IMR-90 (cell line): Measurements from ENCODE around the gene CUBN.

Source experiments
- BHLHE40 ChIP-seq: fragments of 150-350 bp; IDR thresholded peaks from 2 replicates; pipeline ENCODE4 v1.6.1; 2016; ENCODE audit warnings: mild to moderate bottlenecking, low read depth, low read length
- CEBPB ChIP-seq: IDR thresholded peaks from 2 replicates; pipeline ENCODE4 v1.6.1; 2012; ENCODE audit warnings: low read depth, low read length, improper control_type of control experiment
- ELK1 ChIP-seq: fragments of 150-350 bp; IDR thresholded peaks from 2 replicates; pipeline ENCODE4 v1.6.1; 2016; ENCODE audit warnings: low read depth, mild to moderate bottlenecking, low read length, moderate library complexity, borderline replicate concordance
- FOS ChIP-seq: fragments of 150-350 bp; IDR thresholded peaks from 2 replicates; pipeline ENCODE4 v1.6.1; 2016; ENCODE audit warnings: low read depth, low read length
- MAZ ChIP-seq: IDR thresholded peaks from 2 replicates; pipeline ENCODE4 v1.6.1; 2012; ENCODE audit warnings: low read depth, mild to moderate bottlenecking, low read length, improper control_type of control experiment, moderate library complexity, borderline replicate concordance
- MXI1 ChIP-seq: IDR thresholded peaks from 2 replicates; pipeline ENCODE4 v1.6.1; 2012; ENCODE audit warnings: low read depth, mild to moderate bottlenecking, low read length, moderate library complexity, borderline replicate concordance
- POLR2A ChIP-seq: IDR thresholded peaks from 2 replicates; pipeline ENCODE4 v1.6.1; 2012; ENCODE audit warnings: mild to moderate bottlenecking, low read depth, low read length
- RAD21 ChIP-seq: IDR thresholded peaks from 2 replicates; pipeline ENCODE4 v1.6.1; 2012; ENCODE audit warnings: low read length, improper control_type of control experiment
- RFX5 ChIP-seq: IDR thresholded peaks from 2 replicates; pipeline ENCODE4 v1.8.0; 2012; ENCODE audit warnings: low read depth, mild to moderate bottlenecking, low read length, moderate library complexity
- SMC3 ChIP-seq: fragments of 150-350 bp; IDR thresholded peaks from 2 replicates; pipeline ENCODE4 v1.6.1; 2016; ENCODE audit warnings: low read depth, mild to moderate bottlenecking, antibody characterized with exemption, low read length, moderate library complexity
- TF ChIP-seq, protein P1 (sequence below): conservative IDR thresholded peaks from 2 replicates; pipeline ENCODE4 v1.5.1; 2012; ENCODE audit warnings: mild to moderate bottlenecking, low read depth, low read length, improper control_type of control experiment
- TF ChIP-seq, protein P2 (sequence below): fragments of 150-350 bp; IDR thresholded peaks from 2 replicates; pipeline ENCODE4 v1.6.1; 2017; ENCODE audit warnings: mild to moderate bottlenecking, antibody characterized with exemption, low read length, low read depth

DNA sequence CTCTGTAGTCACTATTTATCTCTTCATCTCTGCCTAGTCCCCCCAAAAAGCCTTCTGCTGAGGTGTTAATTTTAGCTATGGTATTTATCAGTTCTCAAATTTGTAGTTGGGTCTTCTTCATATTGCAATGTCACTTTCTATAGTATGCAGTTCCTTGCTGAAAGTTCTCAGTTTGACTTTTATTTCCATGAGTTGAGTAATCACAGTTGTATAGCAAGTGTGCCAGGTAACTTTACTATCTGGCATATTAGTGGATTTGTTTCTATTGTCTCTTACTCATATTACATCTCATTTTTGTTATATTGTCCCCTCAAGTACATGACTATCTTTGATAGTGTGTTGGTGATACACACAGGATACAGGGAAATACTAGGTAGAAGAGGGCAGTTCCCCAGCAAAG, 152.8 kb downstream of the CUBN start:
- TF ChIP-seq, protein P1, sequence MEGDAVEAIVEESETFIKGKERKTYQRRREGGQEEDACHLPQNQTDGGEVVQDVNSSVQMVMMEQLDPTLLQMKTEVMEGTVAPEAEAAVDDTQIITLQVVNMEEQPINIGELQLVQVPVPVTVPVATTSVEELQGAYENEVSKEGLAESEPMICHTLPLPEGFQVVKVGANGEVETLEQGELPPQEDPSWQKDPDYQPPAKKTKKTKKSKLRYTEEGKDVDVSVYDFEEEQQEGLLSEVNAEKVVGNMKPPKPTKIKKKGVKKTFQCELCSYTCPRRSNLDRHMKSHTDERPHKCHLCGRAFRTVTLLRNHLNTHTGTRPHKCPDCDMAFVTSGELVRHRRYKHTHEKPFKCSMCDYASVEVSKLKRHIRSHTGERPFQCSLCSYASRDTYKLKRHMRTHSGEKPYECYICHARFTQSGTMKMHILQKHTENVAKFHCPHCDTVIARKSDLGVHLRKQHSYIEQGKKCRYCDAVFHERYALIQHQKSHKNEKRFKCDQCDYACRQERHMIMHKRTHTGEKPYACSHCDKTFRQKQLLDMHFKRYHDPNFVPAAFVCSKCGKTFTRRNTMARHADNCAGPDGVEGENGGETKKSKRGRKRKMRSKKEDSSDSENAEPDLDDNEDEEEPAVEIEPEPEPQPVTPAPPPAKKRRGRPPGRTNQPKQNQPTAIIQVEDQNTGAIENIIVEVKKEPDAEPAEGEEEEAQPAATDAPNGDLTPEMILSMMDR: no peak
- TF ChIP-seq FOS (no peak), POLR2A (no peak), BHLHE40 (no peak), CEBPB (no peak), RFX5 (no peak), SMC3 (no peak), ELK1 (no peak), MAZ (no peak), RAD21 (no peak), MXI1 (no peak)
- TF ChIP-seq, protein P2, sequence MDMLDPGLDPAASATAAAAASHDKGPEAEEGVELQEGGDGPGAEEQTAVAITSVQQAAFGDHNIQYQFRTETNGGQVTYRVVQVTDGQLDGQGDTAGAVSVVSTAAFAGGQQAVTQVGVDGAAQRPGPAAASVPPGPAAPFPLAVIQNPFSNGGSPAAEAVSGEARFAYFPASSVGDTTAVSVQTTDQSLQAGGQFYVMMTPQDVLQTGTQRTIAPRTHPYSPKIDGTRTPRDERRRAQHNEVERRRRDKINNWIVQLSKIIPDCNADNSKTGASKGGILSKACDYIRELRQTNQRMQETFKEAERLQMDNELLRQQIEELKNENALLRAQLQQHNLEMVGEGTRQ: no peak
